Femur (tissue), 1 donor: ENCODE measurements around the gene FAM234B.
"Not testable (repeated sequence)": the region's sequence is repeated elsewhere in the genome, so short reads cannot be mapped to it uniquely, and the experiment has no call there.

Experiments
- DNase-seq: peaks from one replicate; pipeline ENCODE4 v3.0.0-alpha.2; 2017

The FAM234B gene

GRCh38 chr12:13062669-13063068, 18.5 kb downstream of the FAM234B start:
- DNase-seq = no peak

DNA sequence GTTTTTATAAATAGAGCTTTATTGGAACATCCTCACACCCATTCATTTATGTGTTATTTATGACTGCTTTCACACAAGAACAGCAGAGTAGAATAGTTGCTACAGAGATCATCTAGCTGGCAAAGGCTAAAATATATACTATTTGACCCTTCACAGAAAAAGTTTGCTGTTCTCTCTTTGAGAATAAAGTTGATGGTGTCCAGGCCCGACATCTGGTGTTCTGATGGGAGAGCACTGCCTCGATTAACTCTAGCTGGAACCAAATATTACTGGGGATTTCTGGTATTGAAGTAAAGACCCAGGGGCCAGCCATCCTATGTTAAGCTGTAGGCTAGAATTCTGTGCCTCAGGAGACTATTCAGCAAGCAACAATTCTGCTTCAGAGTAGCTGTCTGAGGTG, 21.8 kb downstream of the FAM234B start:
- DNase-seq = no peak

- no peak for DNase-seq
Measured at GRCh38 chr12:13066459-13066858, 22.3 kb downstream of the FAM234B start.

GRCh38 chr12:13067322-13067721, 23.1 kb downstream of the FAM234B start:
- DNase-seq = no peak

GRCh38 chr12:13069380-13069779, 25.2 kb downstream of the FAM234B start:
- DNase-seq = no peak

DNA sequence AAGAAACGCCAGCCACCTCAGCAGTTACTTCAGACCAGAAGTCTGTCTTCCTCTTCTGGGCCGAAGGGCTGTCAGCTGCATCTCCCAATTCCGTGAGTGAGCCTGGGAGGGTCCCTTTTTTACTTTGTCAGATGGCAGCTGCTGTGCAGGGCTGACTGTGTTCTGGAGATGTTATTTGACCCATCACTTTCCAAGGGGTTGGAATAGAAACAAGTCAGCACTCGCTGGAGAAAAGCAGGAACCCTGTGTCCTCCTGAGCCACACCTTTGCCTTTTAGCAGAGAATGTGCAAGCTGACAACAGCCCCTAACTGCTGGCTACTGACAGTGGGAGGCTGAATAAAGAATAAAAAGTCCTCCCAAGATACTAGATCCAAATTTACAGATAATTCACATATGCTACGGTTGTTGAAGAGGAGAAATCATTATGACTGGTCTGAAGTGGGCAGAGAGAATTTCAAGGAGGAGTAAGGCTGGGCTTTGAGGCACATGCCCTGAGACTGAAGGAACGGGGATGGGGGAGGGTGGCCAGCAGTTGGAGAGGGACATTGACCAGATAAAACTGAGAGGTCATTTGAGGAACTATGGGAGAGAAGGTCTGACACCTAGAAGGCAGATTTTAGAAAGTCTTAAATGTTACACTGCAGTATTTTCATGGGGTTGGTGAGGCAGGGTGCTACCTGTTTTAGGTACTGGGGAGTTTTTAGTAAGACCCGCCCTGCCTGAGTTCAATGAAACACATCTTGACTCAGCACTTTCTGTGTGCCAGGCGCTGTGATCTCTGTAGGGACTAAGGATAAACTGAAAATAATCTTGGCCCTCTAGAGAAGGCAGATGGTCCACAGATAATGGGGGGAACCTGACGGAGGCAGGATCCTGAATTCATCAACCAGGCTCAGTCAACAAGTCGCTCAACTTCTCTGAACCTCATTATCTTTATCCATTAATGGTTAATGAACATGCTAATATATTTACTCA, 27.4 kb downstream of the FAM234B start:
- no peak for DNase-seq

GRCh38 chr12:13073173-13073572, 29.0 kb downstream of the FAM234B start:
- no peak for DNase-seq

DNA sequence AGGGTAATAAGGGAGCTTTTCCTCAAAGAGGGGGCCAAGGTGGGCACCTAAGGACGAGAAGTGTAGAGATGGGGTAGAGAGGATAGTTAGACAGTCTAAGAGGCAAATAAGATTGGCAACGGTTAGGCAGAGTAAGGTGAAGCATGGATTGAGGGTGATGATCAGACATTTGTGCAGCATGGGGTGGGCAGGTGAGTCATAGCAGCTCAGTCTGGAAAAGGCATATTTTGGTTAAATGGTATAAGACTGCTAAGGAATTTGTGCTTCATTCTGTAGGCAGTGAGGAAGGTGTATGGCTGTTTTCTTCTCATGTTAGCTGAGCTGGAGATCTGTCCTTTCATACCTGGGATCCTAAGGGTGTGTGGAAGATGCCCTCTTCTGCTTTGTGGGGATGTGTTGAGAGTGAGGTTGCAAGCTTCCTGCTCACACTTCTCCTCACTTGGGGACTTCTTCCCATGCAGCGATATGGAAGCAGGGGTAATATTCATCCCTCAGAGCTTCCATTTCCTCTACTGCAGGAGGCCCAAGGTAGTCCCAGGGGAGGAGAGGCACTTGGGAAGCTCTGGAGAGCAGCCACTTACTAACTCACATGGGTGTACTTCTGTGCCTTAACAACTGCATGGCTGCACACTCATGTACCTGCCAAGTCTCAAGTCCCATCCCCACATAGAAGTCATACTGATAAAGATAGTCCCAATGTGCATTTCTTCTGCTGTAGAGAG, 30.4 kb downstream of the FAM234B start:
- DNase-seq = no peak

DNA sequence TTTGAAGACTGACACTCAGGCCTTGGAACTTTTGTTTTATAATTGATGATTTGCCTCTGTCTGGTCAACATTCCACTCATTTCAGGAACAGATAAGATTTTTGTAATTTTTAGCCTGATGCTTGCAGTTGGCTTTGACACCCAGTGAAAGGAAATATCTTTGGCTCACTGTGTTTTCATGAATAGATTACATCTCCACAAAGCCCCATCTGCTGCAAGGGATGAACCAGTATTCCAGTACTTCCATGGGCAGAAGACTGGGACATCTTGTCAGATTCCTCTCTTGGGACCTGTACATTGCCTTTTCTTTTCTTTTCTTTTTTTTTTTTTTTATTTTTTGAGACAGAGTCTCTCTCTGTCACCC, 30.9 kb downstream of the FAM234B start:
- DNase-seq = no peak

DNA sequence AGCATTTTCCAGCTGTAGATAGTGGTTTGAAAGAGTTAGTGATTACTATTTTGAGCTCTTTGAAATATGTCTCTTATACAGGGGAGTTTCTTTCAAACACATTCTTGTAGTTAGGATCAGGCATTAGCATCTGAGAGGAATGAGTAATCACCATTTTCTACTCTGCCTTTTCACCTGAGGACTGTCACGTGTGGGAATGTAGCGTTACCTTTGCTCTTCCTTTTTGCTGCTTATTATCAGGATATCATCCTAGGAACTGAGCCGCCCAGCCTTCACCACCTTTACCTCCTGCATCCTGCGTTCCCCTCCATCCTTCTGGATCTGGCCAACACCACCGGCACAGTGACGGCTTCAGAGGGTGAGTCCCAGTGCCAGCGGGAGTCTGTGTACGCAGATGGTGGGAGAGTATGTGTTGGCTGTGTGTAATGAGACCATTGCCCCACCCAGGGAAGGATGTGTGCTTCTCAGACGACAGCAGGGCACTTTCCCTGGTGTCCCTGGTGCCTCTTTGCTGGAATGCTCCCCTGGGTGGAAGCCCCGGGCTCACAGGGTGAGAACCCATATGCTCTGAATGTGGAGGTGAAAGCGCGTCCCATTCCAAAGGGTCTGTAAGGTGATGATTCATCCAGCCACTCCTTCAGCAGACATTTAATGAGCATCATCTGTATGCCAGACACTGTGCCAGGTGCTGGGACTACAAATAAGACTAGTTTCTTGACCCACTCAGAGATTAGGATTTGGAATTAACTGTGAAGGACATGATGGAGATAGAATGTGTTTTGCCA, 31.8 kb downstream of the FAM234B start:
- DNase-seq = no peak

DNA sequence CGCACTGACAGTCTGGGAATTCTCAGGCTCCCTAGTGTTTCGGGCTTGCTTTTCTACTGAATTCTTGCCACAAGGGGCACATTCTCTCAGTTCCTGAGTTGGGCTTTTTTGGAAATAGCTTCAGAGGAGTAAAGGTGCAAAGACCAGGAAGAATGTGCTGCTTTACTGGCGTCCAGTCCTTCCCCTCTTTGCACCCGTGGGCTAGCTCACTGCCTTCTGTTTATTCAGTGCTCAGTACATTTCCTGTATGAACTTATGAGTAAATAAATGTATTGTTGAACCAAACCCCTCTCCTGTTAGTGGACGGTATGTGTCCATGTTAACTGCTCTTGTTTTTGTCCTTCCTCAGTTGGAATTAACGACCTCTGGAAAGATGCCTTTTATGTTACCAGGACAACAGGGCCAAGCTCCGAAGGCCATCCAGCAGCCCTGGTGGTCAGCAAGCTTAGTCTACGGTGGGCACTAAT, 35.3 kb downstream of the FAM234B start:
- no peak for DNase-seq

- no peak for DNase-seq
Measured at GRCh38 chr12:13080266-13080665, 36.1 kb downstream of the FAM234B start.

DNA sequence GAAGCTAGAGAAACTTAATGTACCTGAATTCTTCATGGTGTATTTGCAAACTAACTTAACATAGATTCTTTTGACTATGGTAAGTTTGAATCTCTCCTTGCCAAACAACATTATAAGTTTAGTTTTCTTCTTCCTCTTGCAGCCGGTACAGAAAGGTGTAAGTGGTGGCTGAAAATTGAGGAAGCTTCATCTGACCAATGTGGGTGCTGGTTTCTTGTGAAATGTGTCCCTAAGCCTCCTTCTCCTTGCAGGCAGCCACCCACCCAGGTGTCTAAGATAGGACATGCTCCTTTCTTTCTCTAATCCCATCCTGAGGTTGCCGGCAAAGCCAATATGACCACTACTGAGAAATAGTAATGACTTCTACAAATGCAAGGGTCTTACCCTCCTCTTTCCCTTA, 38.7 kb downstream of the FAM234B start:
- DNase-seq = no peak

DNA sequence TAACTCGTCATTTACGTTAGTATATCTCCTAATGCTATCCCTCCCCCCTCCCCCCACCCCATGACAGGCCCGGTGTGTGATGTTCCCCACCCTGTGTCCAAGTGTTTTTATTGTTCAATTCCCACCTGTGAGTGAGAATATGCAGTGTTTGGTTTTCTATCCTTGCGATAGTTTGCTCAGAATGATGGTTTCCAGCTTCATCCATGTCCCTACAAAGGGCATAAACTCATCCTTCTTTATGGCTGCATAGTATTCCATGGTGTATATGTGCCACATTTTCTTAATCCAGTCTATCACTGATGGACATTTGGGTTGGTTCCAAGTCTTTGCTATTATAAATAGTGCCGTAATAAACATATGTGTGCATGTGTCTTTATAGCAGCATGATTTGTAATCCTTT, 39.5 kb downstream of the FAM234B start:
- not testable (repeated sequence) for DNase-seq

DNA sequence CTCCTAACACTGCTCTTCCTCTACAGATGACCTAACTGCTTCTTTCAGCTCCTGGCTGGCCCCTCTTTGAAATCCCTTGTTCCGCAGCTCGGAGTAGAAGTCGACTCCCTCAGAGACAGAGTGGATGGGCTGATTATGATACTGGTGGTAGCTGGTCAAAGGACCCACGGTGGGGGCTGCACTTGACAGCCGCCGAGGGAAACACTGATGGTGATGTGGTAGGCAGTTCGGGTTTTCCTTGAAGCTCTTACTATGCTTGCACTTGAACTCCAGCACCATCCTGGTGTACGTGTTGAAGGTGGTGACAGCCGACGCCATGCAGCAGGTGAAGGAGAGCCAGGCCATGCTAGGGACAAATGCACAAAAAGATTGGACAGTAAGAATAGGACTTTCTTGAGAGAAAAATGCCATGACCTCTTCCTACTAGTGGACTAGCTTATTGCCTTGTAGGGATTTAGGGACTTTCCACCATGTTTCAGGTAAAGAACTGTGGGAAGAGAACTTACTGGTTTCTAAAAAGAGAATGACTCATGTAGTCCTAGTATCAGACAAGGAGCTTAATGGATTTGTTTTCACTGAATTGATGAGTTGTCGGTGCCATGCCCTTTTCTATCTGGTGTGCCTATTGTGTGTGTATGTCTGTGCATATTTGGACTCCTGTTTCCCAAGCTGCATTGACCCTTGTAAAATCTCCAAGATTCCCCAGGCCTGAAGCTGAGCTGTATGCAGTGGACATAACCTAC, 40.9 kb downstream of the FAM234B start:
- DNase-seq = no peak

DNA sequence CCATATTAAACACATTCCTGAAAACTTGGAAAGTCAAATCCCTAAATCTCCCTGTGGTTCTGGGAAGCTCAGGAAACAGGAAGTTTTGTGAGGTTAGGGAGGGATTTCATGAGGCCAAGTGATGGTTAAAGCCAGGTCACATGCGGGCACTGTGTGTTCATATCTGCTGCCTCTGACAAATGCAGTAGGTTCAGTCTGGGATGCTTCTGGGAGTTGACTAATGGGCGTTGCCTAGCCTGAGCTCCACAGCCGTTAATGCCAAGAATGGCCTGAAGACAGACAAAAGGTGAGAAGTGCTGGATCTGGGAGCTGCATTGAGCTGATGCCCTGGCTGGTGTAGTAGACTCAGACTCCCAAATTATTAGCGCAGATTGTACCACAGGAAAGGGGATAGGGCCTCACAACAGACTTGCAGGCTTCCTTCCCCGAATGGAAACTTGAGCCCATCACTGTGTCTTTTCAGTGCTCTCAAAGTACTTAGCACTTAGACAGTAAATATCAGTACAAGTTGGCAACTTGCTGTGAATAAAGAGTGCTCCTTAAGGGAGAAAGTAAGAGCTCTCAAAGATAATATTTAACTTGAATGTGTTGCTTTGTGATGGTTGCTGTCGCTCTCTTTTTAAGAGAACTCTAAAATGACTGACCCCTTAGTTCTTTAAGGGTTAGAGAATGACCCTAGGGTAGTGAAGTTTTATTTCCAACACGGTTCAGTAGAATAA, 41.9 kb downstream of the FAM234B start:
- DNase-seq = no peak

DNA sequence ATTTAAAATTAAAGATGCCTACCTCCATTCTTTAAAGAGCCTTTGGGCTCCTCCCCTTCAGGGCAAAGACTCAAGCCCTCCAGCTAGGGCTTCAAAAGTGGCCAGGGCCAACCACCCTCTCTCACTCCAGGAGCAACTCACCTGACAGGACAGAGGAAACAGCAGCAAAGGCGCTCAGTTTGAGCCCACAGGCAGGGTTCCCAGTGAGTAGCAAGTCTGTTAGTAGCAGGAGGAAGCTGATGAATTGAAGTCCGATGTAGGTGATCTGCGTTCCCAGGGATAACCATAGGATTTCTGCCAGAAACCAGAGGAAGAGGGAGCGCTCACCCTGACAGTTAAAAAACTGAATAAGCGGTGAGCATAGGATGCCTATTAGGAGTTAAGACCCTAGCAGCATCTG, 43.6 kb downstream of the FAM234B start:
- DNase-seq = no peak

- DNase-seq = no peak
Measured at GRCh38 chr12:13088496-13088895, 44.3 kb downstream of the FAM234B start.

DNA sequence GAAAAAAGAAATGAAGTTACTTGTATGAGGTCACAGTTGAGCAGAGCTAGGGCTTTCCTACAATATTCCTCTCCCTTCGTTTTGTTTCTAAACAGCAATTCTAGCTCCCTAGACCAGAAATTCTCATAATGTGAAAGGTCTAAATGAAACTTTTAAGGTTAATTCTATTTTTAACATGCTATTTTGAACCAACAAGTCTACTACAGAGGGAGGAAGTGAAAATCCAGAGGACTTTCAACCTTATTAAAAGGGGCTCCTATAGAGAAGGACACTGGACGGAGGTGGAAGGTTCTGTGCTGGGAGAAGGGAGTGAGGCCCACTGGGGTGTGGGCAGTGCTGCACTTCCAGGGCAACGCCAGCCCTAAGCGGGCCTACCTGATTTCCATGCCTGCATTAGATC, 45.9 kb downstream of the FAM234B start:
- DNase-seq = no peak

DNA sequence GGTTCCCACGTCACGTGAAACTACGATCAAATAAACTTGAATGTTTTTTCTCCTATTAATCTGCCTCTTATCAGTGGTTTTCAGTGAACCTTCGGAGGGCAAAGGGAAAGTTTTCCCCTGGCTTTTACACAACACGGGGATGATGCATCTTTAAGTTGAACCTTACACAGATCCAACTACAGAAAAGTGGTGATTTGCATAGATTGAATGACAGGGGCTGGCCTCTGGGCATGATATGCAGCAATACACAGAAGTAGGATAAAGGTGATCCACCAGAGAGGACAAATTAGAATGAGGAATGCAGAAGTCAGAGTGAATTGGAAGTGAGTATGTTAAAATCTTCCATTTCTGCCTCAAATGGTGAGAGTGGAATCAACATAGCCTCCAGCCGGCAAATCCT, 47.7 kb downstream of the FAM234B start:
- no peak for DNase-seq

DNA sequence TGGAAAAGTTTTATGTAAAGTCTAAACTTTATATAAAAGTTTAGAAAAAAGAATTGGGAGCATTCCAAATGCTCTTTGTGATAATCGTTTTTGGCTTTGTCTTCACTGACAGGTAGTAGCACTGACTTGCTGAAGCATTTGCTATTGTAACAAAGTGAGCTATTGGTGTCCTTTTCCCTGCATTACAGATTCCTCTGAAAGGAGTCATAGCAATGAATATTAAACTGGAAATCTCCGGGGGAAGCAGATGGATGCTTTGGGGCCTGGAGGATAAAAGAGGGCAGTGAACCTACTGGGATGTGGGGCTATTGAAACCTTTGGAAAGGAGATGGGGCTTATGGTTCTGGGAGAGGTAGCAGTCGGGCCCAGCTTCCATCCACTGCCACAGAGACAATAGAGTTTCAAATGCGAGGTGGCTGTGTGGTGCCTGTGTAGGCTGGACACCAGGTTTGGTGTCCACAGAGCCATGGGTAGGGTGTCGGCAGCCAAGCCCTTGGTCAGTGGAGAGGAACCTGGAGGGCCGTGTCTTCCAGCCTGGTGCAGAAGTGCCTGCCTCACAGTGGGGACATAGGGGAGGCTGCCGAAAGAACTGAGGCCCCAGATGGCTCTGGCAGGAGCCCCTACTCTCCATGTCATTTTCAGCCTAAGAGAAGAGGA, 49.1 kb downstream of the FAM234B start:
- no peak for DNase-seq
